Measurements from ENCODE around the gene MYO1F.
"Not testable (repeated sequence)": the region's sequence is repeated elsewhere in the genome, so short reads cannot be mapped to it uniquely, and the experiment has no call there.

The MYO1F gene

GRCh38 chr19:8515317-8515716 is 61.9 kb downstream of the MYO1F start:
- H3K23ac ChIP-seq (ENCODE audit: low read length in 2 of 2): no peak overlapping the region
- no peak overlapping the region for H3K27ac ChIP-seq (ENCODE audit: low read length, poor library complexity, severe bottlenecking)
- no peak overlapping the region for H3K18ac ChIP-seq (ENCODE audit: low read depth in 1 of 2, low read length in 2 of 2)
- H3K27me3 ChIP-seq (ENCODE audit: control insufficient read depth in 1 of 2, insufficient read depth in 1 of 2, low read length in 2 of 2): no peaks in the 10 kb centered on the region
- no peaks in the 10 kb centered on the region for H3K9me3 ChIP-seq (ENCODE audit: control insufficient read depth, low read length)
- 94% methylated on average over 10 of the region's 11 CpGs for WGBS
- H2BK12ac ChIP-seq (ENCODE audit: low read length in 2 of 2): peak overlapping the region; percentile 61 to 68
- H3K4me3 ChIP-seq (ENCODE audit: insufficient read depth in 1 of 2, low read depth in 1 of 2, low read length in 2 of 2): no peak overlapping the region
- H3K36me3 ChIP-seq (ENCODE audit: control insufficient read depth in 1 of 2, insufficient read depth in 2 of 2, low read depth in 1 of 2, low read length in 2 of 2): peaks cover 6 to 28% of the 10 kb centered on the region in 2 experiments
- no peak overlapping the region for H2AK5ac ChIP-seq (ENCODE audit: low read length, severe bottlenecking)
- DNase-seq: no peak
- H3K9ac ChIP-seq (ENCODE audit: low read length): no peak overlapping the region
- H4K8ac ChIP-seq (ENCODE audit: low read length): peak overlapping the region; percentile 14
- H3K4me2 ChIP-seq (ENCODE audit: low read length, poor library complexity, severe bottlenecking): no peak overlapping the region
- peaks cover 19% of the 10 kb centered on the region for H3K4me1 ChIP-seq (ENCODE audit: control insufficient read depth, insufficient read depth, low read depth, low read length)
- H2AFZ ChIP-seq (ENCODE audit: low read depth, low read length): no peak overlapping the region
- H2BK120ac ChIP-seq (ENCODE audit: low read depth, low read length): no peak overlapping the region
- H3K14ac ChIP-seq (ENCODE audit: low read length in 2 of 2): no peak overlapping the region
- peak overlapping the region; percentile 62 for H4K91ac ChIP-seq (ENCODE audit: low read length)
- no peak overlapping the region for H2BK5ac ChIP-seq (ENCODE audit: low read depth, low read length, poor library complexity, severe bottlenecking)
- no peak overlapping the region for H2BK15ac ChIP-seq (ENCODE audit: low read depth, poor library complexity, severe bottlenecking)
- no peak overlapping the region for H3K4ac ChIP-seq (ENCODE audit: low read depth in 1 of 2, low read length in 2 of 2)
- peaks cover 23% of the 10 kb centered on the region for H3K79me1 ChIP-seq (replicated peaks; ENCODE audit: low read length, poor library complexity, severe bottlenecking)

DNA sequence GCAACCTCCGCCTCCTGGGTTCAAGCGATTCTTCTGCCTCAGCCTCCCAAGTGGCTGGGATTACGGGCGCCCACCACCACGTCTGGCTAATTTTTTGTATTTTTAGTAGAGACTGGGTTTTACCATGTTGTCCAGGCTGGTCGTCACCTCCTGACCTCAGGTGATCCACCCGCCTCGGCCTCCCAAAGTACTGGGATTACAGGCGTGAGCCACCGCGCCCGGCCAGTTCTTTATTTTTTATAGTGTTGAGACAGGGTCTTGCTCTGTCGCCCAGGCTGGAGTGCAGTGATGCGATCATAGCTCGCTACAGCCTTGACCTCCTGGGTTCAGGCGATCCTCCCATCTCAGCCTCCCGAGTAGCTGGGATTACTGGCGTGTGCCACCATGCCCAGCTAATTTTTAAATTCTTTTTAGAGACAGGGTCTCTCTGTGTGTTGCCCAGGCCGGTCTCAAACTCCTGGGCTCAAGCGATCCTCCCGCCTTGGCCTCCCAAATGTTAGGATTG is 62.7 kb downstream of the MYO1F start:
- not testable (repeated sequence) for H4K91ac ChIP-seq (ENCODE audit: low read length); H2BK5ac ChIP-seq (ENCODE audit: low read depth, low read length, poor library complexity, severe bottlenecking); H3K14ac ChIP-seq (ENCODE audit: low read length in 2 of 2); H3K18ac ChIP-seq (ENCODE audit: low read depth in 1 of 2, low read length in 2 of 2); H3K4ac ChIP-seq (ENCODE audit: low read depth in 1 of 2, low read length in 2 of 2); H2BK15ac ChIP-seq (ENCODE audit: low read depth, poor library complexity, severe bottlenecking); H3K4me2 ChIP-seq (ENCODE audit: low read length, poor library complexity, severe bottlenecking); H2AFZ ChIP-seq (ENCODE audit: low read depth, low read length); H3K23ac ChIP-seq (ENCODE audit: low read length in 2 of 2); DNase-seq; H2BK12ac ChIP-seq (ENCODE audit: low read length in 2 of 2); H2AK5ac ChIP-seq (ENCODE audit: low read length, severe bottlenecking); H3K27ac ChIP-seq (ENCODE audit: low read length, poor library complexity, severe bottlenecking); H2BK120ac ChIP-seq (ENCODE audit: low read depth, low read length); H4K8ac ChIP-seq (ENCODE audit: low read length); H3K9me3 ChIP-seq (ENCODE audit: control insufficient read depth, low read length); H3K27me3 ChIP-seq (ENCODE audit: control insufficient read depth in 1 of 2, insufficient read depth in 1 of 2, low read length in 2 of 2)
- H3K9ac ChIP-seq (ENCODE audit: low read length): peak overlapping the region; percentile 94
- H3K79me1 ChIP-seq (replicated peaks; ENCODE audit: low read length, poor library complexity, severe bottlenecking): peaks cover 23% of the 10 kb centered on the region
- H3K4me1 ChIP-seq (ENCODE audit: control insufficient read depth, insufficient read depth, low read depth, low read length): peaks cover 19% of the 10 kb centered on the region
- WGBS: 92% methylated on average over 21 of the region's 21 CpGs
- H3K36me3 ChIP-seq (ENCODE audit: control insufficient read depth in 1 of 2, insufficient read depth in 2 of 2, low read depth in 1 of 2, low read length in 2 of 2): peaks cover 6 to 34% of the 10 kb centered on the region in 2 experiments
- H3K4me3 ChIP-seq (ENCODE audit: insufficient read depth in 1 of 2, low read depth in 1 of 2, low read length in 2 of 2): peak overlapping the region in 1 of 2 experiments; percentile 76

DNA sequence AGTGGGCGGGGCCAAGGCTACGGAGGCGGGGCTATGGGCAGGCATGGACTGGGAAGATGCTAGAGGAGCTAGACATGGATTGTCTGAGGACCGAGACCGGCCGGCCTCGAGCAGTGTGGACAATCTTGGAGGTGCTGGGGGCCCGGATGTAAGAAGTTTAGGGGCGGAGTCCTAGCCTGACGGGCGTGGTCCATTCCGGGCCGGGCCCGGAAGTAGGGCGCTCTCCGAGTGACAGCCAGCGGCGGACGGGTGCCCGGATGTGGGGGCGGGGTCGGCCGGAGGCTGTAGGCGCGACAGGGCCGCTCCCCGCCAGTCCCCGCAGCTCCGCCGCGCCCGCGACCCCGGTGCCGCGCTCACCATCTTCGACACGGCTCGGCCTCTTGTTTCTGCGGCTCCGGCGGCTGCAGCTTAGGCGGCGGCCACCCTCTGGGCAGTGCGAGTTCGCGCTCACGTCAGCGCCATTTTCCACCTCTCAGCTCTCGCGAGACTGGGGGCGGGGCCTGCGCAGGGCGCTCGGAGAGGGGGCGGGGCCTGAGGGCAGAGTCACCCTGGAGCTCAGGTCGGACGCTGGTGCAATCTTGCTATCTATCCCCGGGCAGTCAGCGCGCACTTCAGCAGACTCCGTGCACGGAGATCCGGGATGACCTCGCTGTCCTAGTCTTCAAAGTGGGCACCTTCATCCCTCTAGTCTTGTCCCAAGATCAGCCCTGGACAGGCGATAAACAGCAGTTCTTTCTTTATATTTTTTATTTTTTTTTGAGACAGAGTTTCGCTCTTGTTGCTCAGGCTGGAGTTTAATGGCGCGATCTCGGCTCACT is 63.3 kb downstream of the MYO1F start, which contains the start of gene ZNF414:
ZNF414 (minus strand) TSS at position 481 of the 818 bp plus-strand sequence; CDS start at position 360, 121 bp downstream.
- no peaks in the 10 kb centered on the region for H3K27me3 ChIP-seq (ENCODE audit: control insufficient read depth in 1 of 2, insufficient read depth in 1 of 2, low read length in 2 of 2)
- 5% methylated on average over 65 of the region's 70 CpGs for WGBS
- peak; percentile 98 for DNase-seq

More for the DNA sequence above, 63.3 kb downstream of the MYO1F start, which contains the start of gene ZNF414:
- Histone ChIP-seq H4K8ac (ENCODE audit: low read length) (peak within 1 kb of the TSS; percentile 100), H3K4me3 (ENCODE audit: insufficient read depth in 1 of 2, low read depth in 1 of 2, low read length in 2 of 2) (peak within 1 kb of the TSS; percentile 76 to 96), H4K91ac (ENCODE audit: low read length) (peak within 1 kb of the TSS; percentile 100), H3K9ac (ENCODE audit: low read length) (peak within 1 kb of the TSS; percentile 94), H3K4me2 (ENCODE audit: low read length, poor library complexity, severe bottlenecking) (peak within 1 kb of the TSS; percentile 49), H3K18ac (ENCODE audit: low read depth in 1 of 2, low read length in 2 of 2) (peak within 1 kb of the TSS; percentile 99 to 100), H3K9me3 (ENCODE audit: control insufficient read depth, low read length) (no peaks in the 10 kb centered on the region), H2BK15ac (ENCODE audit: low read depth, poor library complexity, severe bottlenecking) (peak within 1 kb of the TSS; percentile 100), H3K4me1 (ENCODE audit: control insufficient read depth, insufficient read depth, low read depth, low read length) (peaks cover 19% of the 10 kb centered on the region), H3K14ac (ENCODE audit: low read length in 2 of 2) (peak within 1 kb of the TSS in 1 of 2 experiments; percentile 96), H2BK5ac (ENCODE audit: low read depth, low read length, poor library complexity, severe bottlenecking) (peak within 1 kb of the TSS; percentile 100), H2AFZ (ENCODE audit: low read depth, low read length) (peak within 1 kb of the TSS; percentile 91), H3K27ac (ENCODE audit: low read length, poor library complexity, severe bottlenecking) (peak within 1 kb of the TSS; percentile 74), H2AK5ac (ENCODE audit: low read length, severe bottlenecking) (peak within 1 kb of the TSS; percentile 93), H3K36me3 (ENCODE audit: control insufficient read depth in 1 of 2, insufficient read depth in 2 of 2, low read depth in 1 of 2, low read length in 2 of 2) (peaks cover 6 to 35% of the 10 kb centered on the region in 2 experiments), H3K79me1 (replicated peaks; ENCODE audit: low read length, poor library complexity, severe bottlenecking) (peaks cover 23% of the 10 kb centered on the region), H3K4ac (ENCODE audit: low read depth in 1 of 2, low read length in 2 of 2) (peak within 1 kb of the TSS; percentile 97 to 98), H3K23ac (ENCODE audit: low read length in 2 of 2) (peak within 1 kb of the TSS in 1 of 2 experiments; percentile 86), H2BK12ac (ENCODE audit: low read length in 2 of 2) (peak within 1 kb of the TSS in 1 of 2 experiments; percentile 84), H2BK120ac (ENCODE audit: low read depth, low read length) (peak within 1 kb of the TSS; percentile 99)
